Neural cell (in vitro differentiated cells): ENCODE data around the gene KLRC3. TPM values are rescaled to one million over a fixed set of nuclear protein-coding genes. Genes with fewer than 3 reads are reported as not detected.

Source experiments
- H2AFZ ChIP-seq: fragments of 200-600, 300-800 bp; sonication (generic), shearing (Covaris generic); 2 replicates; pipeline ENCODE4 v1.6.0; 2014; ENCODE audit warnings: low read depth, mild to moderate bottlenecking, antibody characterized with exemption, low read length, moderate library complexity
- H3F3A ChIP-seq: fragments of 200-600 bp; shearing (Covaris generic); 2 replicates; pipeline ENCODE4 v1.6.1; 2016; ENCODE audit warnings: mild to moderate bottlenecking, moderate library complexity, mixed read lengths, antibody characterized with exemption, low read length; ENCODE audit not compliant: insufficient read depth, poor library complexity, severe bottlenecking
- H3K27ac ChIP-seq: fragments of 200-600, 300-800 bp; sonication (generic), shearing (Covaris generic); 2 replicates; pipeline ENCODE4 v1.5.1; 2014; ENCODE audit warnings: mild to moderate bottlenecking, low read length, moderate library complexity
- H3K27me3 ChIP-seq: fragments of 300-800, 200-600 bp; sonication (generic), shearing (Covaris generic); 2 replicates; pipeline ENCODE4 v1.6.0; 2014; ENCODE audit warnings: mild to moderate bottlenecking, low read depth, low read length, moderate library complexity; ENCODE audit not compliant: insufficient read depth
- H3K36me3 ChIP-seq: fragments of 300-800, 200-600 bp; sonication (generic), shearing (Covaris generic); 2 replicates; pipeline ENCODE4 v1.5.1; 2014; ENCODE audit warnings: mild to moderate bottlenecking, antibody characterized with exemption, low read length, moderate library complexity; ENCODE audit not compliant: insufficient read depth
- H3K4me2 ChIP-seq: fragments of 300-800, 200-600 bp; sonication (generic), shearing (Covaris generic); 2 replicates; pipeline ENCODE4 v1.6.0; 2014; ENCODE audit warnings: mild to moderate bottlenecking, low read length
- H3K4me3 ChIP-seq: fragments of 300-800, 200-600 bp; sonication (generic), shearing (Covaris generic); 2 replicates; pipeline ENCODE4 v1.5.1; 2014; ENCODE audit warnings: mild to moderate bottlenecking, low read length, moderate library complexity
- H3K79me2 ChIP-seq: fragments of 200-600 bp; shearing (Covaris generic); replicated peaks from 2 replicates; pipeline ENCODE4 v1.6.0; 2014; ENCODE audit warnings: mild to moderate bottlenecking, low read length, moderate library complexity; ENCODE audit not compliant: insufficient read depth
- H3K9ac ChIP-seq: fragments of 300-800, 200-600 bp; sonication (generic), shearing (Covaris generic); 2 replicates; pipeline ENCODE4 v1.6.1; 2016; ENCODE audit warnings: mild to moderate bottlenecking, low read length, mixed read lengths
- H3K9me2 ChIP-seq: fragments of 200-600 bp; shearing (Covaris generic); 2 replicates; pipeline ENCODE4 v1.6.1; 2016; ENCODE audit warnings: mild to moderate bottlenecking, low read length, mixed read lengths; ENCODE audit not compliant: insufficient read depth
- H3K9me3 ChIP-seq: fragments of 200-600, 300-800 bp; sonication (generic), shearing (Covaris generic); 2 replicates; pipeline ENCODE4 v1.6.1; 2016; ENCODE audit warnings: mild to moderate bottlenecking, mixed run types, low read length, moderate library complexity, mixed read lengths
- H4K20me1 ChIP-seq: fragments of 200-600 bp; shearing (Covaris generic); 2 replicates; pipeline ENCODE4 v1.6.1; 2016; ENCODE audit warnings: mild to moderate bottlenecking, mixed run types; ENCODE audit not compliant: insufficient read depth
- EP300 ChIP-seq: fragments of 450-650 bp; conservative IDR thresholded peaks from 2 replicates; pipeline ENCODE4 v1.6.1; 2014; ENCODE audit warnings: antibody characterized with exemption, mild to moderate bottlenecking, moderate library complexity; ENCODE audit not compliant: poor library complexity, severe bottlenecking
- EZH2 ChIP-seq: fragments of 200-600, 300-800 bp; shearing (Covaris generic), sonication (generic); IDR thresholded peaks from 2 replicates; pipeline ENCODE4 v1.6.1; 2014; ENCODE audit warnings: antibody characterized with exemption, low read length, borderline replicate concordance, mild to moderate bottlenecking; ENCODE audit not compliant: insufficient read depth, poor library complexity, severe bottlenecking
- MXI1 ChIP-seq: fragments of 450-650 bp; conservative IDR thresholded peaks from 2 replicates; pipeline ENCODE4 v1.6.1; 2014; ENCODE audit warnings: antibody characterized with exemption, mild to moderate bottlenecking; ENCODE audit not compliant: poor library complexity, severe bottlenecking
- POLR2AphosphoS5 ChIP-seq: IDR thresholded peaks from 2 replicates; pipeline ENCODE4 v1.6.1; 2012
- RAD21 ChIP-seq: fragments of 450-650 bp; conservative IDR thresholded peaks from 2 replicates; pipeline ENCODE4 v1.6.1; 2014; ENCODE audit warnings: antibody characterized with exemption, mild to moderate bottlenecking, moderate library complexity
- SMC3 ChIP-seq: fragments of 450-650 bp; conservative IDR thresholded peaks from 2 replicates; pipeline ENCODE4 v1.6.1; 2014; ENCODE audit warnings: antibody characterized with exemption, mild to moderate bottlenecking, moderate library complexity; ENCODE audit not compliant: poor library complexity
- TAF1 ChIP-seq: IDR thresholded peaks from 2 replicates; pipeline ENCODE4 v1.6.1; 2012; ENCODE audit warnings: low read depth
- polyA plus RNA-seq: library from polyadenylated mRNA; depleted of rRNA; stranded (reverse); fragments of >200 nt; gene quantifications from 2 replicates; pipeline ENCODE4 v1.2.3, GENCODE V29; 2014
- TF ChIP-seq, protein P1 (sequence below): IDR thresholded peaks from 2 replicates; pipeline ENCODE4 v1.6.1; 2012; ENCODE audit warnings: borderline replicate concordance
- TF ChIP-seq, protein P2 (sequence below): fragments of 450-650 bp; IDR thresholded peaks from 2 replicates; pipeline ENCODE4 v1.5.1; 2014; ENCODE audit warnings: antibody characterized with exemption, mild to moderate bottlenecking, moderate library complexity; ENCODE audit not compliant: poor library complexity, severe bottlenecking

KLRC3 gene
- polyA plus RNA-seq, 1 donor from 2014 or later = 3.7 TPM

DNA sequence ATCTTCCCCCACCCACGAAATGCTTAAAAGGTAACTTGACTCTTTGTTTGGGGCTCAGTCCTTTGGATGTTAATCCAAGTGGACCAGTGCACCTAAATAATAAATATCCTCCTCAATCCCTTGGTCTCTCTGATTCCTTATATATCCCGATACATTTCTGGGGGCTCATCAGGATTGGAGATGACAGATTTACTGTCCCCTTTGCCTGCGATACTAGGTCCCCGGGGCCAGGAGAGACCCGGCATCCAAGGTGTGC is 56.8 kb downstream of the KLRC3 start:
- H3K9me2 ChIP-seq = no peaks in the 10 kb centered on the region
- H3K4me3 ChIP-seq = no peak overlapping the region
- H3K79me2 ChIP-seq = no peaks in the 10 kb centered on the region
- no peaks in the 10 kb centered on the region for H3K36me3 ChIP-seq
- H3K9ac ChIP-seq = no peak overlapping the region
- no peak overlapping the region for H3K4me2 ChIP-seq
- no peaks in the 10 kb centered on the region for H3F3A ChIP-seq
- TF ChIP-seq SMC3 = no peak
- TF ChIP-seq EZH2 = no peak
- no peak for TF ChIP-seq EP300
- TF ChIP-seq, protein P1, sequence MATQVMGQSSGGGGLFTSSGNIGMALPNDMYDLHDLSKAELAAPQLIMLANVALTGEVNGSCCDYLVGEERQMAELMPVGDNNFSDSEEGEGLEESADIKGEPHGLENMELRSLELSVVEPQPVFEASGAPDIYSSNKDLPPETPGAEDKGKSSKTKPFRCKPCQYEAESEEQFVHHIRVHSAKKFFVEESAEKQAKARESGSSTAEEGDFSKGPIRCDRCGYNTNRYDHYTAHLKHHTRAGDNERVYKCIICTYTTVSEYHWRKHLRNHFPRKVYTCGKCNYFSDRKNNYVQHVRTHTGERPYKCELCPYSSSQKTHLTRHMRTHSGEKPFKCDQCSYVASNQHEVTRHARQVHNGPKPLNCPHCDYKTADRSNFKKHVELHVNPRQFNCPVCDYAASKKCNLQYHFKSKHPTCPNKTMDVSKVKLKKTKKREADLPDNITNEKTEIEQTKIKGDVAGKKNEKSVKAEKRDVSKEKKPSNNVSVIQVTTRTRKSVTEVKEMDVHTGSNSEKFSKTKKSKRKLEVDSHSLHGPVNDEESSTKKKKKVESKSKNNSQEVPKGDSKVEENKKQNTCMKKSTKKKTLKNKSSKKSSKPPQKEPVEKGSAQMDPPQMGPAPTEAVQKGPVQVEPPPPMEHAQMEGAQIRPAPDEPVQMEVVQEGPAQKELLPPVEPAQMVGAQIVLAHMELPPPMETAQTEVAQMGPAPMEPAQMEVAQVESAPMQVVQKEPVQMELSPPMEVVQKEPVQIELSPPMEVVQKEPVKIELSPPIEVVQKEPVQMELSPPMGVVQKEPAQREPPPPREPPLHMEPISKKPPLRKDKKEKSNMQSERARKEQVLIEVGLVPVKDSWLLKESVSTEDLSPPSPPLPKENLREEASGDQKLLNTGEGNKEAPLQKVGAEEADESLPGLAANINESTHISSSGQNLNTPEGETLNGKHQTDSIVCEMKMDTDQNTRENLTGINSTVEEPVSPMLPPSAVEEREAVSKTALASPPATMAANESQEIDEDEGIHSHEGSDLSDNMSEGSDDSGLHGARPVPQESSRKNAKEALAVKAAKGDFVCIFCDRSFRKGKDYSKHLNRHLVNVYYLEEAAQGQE = no peak
- no peak for TF ChIP-seq POLR2AphosphoS5
- TF ChIP-seq RAD21 = no peak
- TF ChIP-seq TAF1 = no peak
- no peak for TF ChIP-seq MXI1
- TF ChIP-seq, protein P2, sequence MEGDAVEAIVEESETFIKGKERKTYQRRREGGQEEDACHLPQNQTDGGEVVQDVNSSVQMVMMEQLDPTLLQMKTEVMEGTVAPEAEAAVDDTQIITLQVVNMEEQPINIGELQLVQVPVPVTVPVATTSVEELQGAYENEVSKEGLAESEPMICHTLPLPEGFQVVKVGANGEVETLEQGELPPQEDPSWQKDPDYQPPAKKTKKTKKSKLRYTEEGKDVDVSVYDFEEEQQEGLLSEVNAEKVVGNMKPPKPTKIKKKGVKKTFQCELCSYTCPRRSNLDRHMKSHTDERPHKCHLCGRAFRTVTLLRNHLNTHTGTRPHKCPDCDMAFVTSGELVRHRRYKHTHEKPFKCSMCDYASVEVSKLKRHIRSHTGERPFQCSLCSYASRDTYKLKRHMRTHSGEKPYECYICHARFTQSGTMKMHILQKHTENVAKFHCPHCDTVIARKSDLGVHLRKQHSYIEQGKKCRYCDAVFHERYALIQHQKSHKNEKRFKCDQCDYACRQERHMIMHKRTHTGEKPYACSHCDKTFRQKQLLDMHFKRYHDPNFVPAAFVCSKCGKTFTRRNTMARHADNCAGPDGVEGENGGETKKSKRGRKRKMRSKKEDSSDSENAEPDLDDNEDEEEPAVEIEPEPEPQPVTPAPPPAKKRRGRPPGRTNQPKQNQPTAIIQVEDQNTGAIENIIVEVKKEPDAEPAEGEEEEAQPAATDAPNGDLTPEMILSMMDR = no peak
- H3K27ac ChIP-seq = no peak overlapping the region
- H3K9me3 ChIP-seq = no peaks in the 10 kb centered on the region
- H2AFZ ChIP-seq = no peak overlapping the region
- no peaks in the 10 kb centered on the region for H4K20me1 ChIP-seq
- H3K27me3 ChIP-seq = no peaks in the 10 kb centered on the region

DNA sequence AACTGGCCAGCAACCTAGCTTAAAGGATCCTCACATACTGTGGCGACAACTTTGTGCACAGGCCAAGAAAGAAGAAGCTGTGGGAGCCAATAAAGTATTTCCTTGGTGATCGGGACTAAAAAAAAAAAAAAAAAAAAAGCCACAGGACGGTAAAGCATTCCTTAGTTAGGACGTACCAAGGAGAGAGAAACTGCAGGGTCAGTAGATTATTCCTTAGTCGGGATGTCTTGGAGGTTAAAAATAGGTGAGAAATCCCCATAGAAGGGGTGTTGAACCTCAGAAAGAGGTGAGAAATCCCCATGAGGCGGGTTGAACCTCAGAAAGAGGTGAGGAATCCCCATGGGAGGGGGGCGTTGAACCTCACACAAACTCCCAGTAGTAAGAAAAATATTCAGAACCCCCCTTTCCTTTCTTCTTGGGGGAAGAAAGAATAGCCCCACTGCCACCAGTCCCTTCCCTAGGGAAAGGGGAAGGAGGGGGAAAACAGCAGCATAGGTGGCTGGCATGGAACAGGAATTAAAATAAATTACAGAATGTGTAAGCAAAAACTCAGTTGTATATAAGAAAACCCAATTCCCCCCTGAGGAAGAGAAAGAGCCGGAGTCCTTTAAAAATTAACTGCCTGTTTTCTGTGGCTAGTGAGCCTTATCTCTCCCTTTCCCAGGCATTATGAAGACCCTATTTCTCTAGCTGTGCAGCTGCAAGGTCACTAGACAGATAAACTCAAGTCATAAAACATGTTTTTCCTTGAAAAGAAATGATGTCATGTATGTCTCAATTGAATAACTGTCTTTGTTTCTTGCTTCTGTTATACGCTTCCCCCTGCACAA is 57.4 kb downstream of the KLRC3 start:
- Histone ChIP-seq H3K27ac (no peak overlapping the region), H3F3A (no peaks in the 10 kb centered on the region), H3K9me3 (no peaks in the 10 kb centered on the region), H2AFZ (no peak overlapping the region), H3K27me3 (no peaks in the 10 kb centered on the region), H3K79me2 (no peaks in the 10 kb centered on the region), H3K9me2 (no peaks in the 10 kb centered on the region), H3K4me3 (no peak overlapping the region), H4K20me1 (no peaks in the 10 kb centered on the region), H3K36me3 (no peaks in the 10 kb centered on the region), H3K4me2 (no peak overlapping the region), H3K9ac (no peak overlapping the region)
- TF ChIP-seq, protein P2 = no peak
- TF ChIP-seq, protein P1 = no peak
